ENCODE results near the gene ZFP92. TPM values are rescaled to one million over a fixed set of nuclear protein-coding genes. Genes with fewer than 3 reads are reported as not detected.

ZFP92 gene
- polyA plus RNA-seq, 1 donor from 2014 or later: not detected

DNA sequence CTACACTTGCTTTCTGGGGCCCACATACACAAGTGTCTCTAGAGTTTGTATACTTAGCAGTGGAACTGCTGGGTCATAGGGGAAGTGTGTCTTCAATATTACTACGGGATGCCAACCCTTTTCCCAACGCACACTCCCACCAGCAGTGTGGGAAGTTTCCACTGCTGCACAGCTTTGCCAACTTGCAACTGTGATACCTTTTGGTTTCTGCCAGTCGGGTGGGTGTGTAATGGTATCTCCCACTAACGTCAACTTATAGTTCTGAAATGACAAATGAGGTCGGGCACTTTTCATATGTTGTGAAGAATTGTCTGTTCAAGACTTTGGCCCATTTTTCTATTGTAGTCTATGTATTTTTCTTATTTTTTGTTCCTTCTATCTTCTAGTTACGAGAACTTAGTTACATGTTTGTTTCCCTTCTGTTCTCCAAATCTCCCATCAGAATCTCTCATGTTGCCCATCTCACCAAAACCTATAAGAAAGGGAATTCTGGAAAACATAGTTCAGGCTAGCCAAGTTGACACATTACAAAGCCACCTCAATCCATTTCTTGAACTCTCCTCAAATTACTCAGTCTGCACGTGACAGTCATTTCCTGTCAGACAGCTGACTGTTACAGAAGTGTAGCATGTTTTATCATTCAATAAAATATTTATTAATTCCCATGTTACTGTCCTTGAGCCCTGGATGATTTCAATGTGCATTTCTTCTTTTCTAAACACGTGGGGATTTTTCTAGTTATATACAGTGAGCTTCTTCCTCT lies 40.8 kb upstream of the ZFP92 start:
- no peak overlapping the region for H2AFZ ChIP-seq (ENCODE audit: low read depth, low read length)
- H3K79me2 ChIP-seq (replicated peaks; ENCODE audit: insufficient read depth, low read length): no peaks in the 10 kb centered on the region
- no peaks in the 10 kb centered on the region for H3K9me2 ChIP-seq (ENCODE audit: insufficient read depth, low read length)
- no peaks in the 10 kb centered on the region for H3F3A ChIP-seq (ENCODE audit: insufficient read depth, low read length, poor library complexity, severe bottlenecking)
- no peaks in the 10 kb centered on the region for H3K36me3 ChIP-seq (ENCODE audit: insufficient read depth, low read length)
- H3K4me2 ChIP-seq (ENCODE audit: low read length): no peak overlapping the region
- H3K27me3 ChIP-seq (ENCODE audit: insufficient read depth, low read depth, low read length): no peaks in the 10 kb centered on the region
- H4K20me1 ChIP-seq (ENCODE audit: insufficient read depth): no peaks in the 10 kb centered on the region
- H3K9ac ChIP-seq (ENCODE audit: low read length): no peak overlapping the region
- H3K9me3 ChIP-seq (ENCODE audit: low read length): no peaks in the 10 kb centered on the region
- TF ChIP-seq SMC3 (conservative IDR thresholded peaks at IDR 0.05; ENCODE audit: poor library complexity) (no peak), RAD21 (conservative IDR thresholded peaks at IDR 0.05) (no peak), EP300 (conservative IDR thresholded peaks at IDR 0.05; ENCODE audit: poor library complexity, severe bottlenecking) (no peak), EZH2 (IDR thresholded peaks at IDR 0.05; ENCODE audit: borderline replicate concordance, insufficient read depth, low read length, poor library complexity, severe bottlenecking) (no peak), POLR2AphosphoS5 (IDR thresholded peaks at IDR 0.05) (no peak), MXI1 (conservative IDR thresholded peaks at IDR 0.05; ENCODE audit: poor library complexity, severe bottlenecking) (no peak), TAF1 (IDR thresholded peaks at IDR 0.05; ENCODE audit: low read depth) (no peak)
- TF ChIP-seq, protein P1, sequence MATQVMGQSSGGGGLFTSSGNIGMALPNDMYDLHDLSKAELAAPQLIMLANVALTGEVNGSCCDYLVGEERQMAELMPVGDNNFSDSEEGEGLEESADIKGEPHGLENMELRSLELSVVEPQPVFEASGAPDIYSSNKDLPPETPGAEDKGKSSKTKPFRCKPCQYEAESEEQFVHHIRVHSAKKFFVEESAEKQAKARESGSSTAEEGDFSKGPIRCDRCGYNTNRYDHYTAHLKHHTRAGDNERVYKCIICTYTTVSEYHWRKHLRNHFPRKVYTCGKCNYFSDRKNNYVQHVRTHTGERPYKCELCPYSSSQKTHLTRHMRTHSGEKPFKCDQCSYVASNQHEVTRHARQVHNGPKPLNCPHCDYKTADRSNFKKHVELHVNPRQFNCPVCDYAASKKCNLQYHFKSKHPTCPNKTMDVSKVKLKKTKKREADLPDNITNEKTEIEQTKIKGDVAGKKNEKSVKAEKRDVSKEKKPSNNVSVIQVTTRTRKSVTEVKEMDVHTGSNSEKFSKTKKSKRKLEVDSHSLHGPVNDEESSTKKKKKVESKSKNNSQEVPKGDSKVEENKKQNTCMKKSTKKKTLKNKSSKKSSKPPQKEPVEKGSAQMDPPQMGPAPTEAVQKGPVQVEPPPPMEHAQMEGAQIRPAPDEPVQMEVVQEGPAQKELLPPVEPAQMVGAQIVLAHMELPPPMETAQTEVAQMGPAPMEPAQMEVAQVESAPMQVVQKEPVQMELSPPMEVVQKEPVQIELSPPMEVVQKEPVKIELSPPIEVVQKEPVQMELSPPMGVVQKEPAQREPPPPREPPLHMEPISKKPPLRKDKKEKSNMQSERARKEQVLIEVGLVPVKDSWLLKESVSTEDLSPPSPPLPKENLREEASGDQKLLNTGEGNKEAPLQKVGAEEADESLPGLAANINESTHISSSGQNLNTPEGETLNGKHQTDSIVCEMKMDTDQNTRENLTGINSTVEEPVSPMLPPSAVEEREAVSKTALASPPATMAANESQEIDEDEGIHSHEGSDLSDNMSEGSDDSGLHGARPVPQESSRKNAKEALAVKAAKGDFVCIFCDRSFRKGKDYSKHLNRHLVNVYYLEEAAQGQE (IDR thresholded peaks at IDR 0.05; ENCODE audit: borderline replicate concordance): no peak
- H3K27ac ChIP-seq (ENCODE audit: low read length): no peak overlapping the region
- no peak overlapping the region for H3K4me3 ChIP-seq (ENCODE audit: low read length)

DNA sequence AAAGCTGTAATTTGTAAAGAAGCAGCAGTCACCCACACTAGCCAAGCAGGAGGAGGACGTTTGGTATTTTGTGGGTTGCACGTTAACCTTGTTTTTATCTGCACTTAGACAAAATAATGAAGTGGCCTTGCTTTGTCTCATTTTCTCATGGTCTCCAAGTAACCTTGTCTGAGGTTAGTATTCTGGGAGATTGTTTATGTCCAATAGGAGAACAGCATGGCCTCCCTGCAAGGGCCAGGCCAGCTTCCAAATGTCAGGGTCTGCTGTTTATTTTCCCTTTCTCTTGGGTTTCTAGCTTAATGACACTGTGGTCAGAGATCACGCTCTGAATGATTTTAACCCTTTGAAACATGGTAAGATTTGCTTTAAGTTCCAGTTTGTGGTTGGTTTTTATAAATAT lies 40.0 kb upstream of the ZFP92 start:
- Histone ChIP-seq H3K27ac (ENCODE audit: low read length) (no peak overlapping the region), H3F3A (ENCODE audit: insufficient read depth, low read length, poor library complexity, severe bottlenecking) (no peaks in the 10 kb centered on the region), H3K4me2 (ENCODE audit: low read length) (no peak overlapping the region), H3K4me3 (ENCODE audit: low read length) (no peak overlapping the region), H3K9ac (ENCODE audit: low read length) (no peak overlapping the region), H3K79me2 (replicated peaks; ENCODE audit: insufficient read depth, low read length) (no peaks in the 10 kb centered on the region), H2AFZ (ENCODE audit: low read depth, low read length) (no peak overlapping the region), H3K27me3 (ENCODE audit: insufficient read depth, low read depth, low read length) (no peaks in the 10 kb centered on the region), H4K20me1 (ENCODE audit: insufficient read depth) (no peaks in the 10 kb centered on the region), H3K9me2 (ENCODE audit: insufficient read depth, low read length) (no peaks in the 10 kb centered on the region), H3K36me3 (ENCODE audit: insufficient read depth, low read length) (no peaks in the 10 kb centered on the region), H3K9me3 (ENCODE audit: low read length) (no peaks in the 10 kb centered on the region)
- TF ChIP-seq SMC3 (conservative IDR thresholded peaks at IDR 0.05; ENCODE audit: poor library complexity): no peak
- no peak for TF ChIP-seq EP300 (conservative IDR thresholded peaks at IDR 0.05; ENCODE audit: poor library complexity, severe bottlenecking)
- TF ChIP-seq EZH2 (IDR thresholded peaks at IDR 0.05; ENCODE audit: borderline replicate concordance, insufficient read depth, low read length, poor library complexity, severe bottlenecking): no peak
- no peak for TF ChIP-seq TAF1 (IDR thresholded peaks at IDR 0.05; ENCODE audit: low read depth)
- TF ChIP-seq MXI1 (conservative IDR thresholded peaks at IDR 0.05; ENCODE audit: poor library complexity, severe bottlenecking): no peak
- no peak for TF ChIP-seq POLR2AphosphoS5 (IDR thresholded peaks at IDR 0.05)
- TF ChIP-seq RAD21 (conservative IDR thresholded peaks at IDR 0.05): no peak
- TF ChIP-seq, protein P1 (IDR thresholded peaks at IDR 0.05; ENCODE audit: borderline replicate concordance): no peak
- TF ChIP-seq, protein P2, sequence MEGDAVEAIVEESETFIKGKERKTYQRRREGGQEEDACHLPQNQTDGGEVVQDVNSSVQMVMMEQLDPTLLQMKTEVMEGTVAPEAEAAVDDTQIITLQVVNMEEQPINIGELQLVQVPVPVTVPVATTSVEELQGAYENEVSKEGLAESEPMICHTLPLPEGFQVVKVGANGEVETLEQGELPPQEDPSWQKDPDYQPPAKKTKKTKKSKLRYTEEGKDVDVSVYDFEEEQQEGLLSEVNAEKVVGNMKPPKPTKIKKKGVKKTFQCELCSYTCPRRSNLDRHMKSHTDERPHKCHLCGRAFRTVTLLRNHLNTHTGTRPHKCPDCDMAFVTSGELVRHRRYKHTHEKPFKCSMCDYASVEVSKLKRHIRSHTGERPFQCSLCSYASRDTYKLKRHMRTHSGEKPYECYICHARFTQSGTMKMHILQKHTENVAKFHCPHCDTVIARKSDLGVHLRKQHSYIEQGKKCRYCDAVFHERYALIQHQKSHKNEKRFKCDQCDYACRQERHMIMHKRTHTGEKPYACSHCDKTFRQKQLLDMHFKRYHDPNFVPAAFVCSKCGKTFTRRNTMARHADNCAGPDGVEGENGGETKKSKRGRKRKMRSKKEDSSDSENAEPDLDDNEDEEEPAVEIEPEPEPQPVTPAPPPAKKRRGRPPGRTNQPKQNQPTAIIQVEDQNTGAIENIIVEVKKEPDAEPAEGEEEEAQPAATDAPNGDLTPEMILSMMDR (IDR thresholded peaks at IDR 0.05; ENCODE audit: poor library complexity, severe bottlenecking): no peak

Data from neural cell (in vitro differentiated cells).